Measurements from ENCODE around the gene AMMECR1.

Gene AMMECR1

DNA sequence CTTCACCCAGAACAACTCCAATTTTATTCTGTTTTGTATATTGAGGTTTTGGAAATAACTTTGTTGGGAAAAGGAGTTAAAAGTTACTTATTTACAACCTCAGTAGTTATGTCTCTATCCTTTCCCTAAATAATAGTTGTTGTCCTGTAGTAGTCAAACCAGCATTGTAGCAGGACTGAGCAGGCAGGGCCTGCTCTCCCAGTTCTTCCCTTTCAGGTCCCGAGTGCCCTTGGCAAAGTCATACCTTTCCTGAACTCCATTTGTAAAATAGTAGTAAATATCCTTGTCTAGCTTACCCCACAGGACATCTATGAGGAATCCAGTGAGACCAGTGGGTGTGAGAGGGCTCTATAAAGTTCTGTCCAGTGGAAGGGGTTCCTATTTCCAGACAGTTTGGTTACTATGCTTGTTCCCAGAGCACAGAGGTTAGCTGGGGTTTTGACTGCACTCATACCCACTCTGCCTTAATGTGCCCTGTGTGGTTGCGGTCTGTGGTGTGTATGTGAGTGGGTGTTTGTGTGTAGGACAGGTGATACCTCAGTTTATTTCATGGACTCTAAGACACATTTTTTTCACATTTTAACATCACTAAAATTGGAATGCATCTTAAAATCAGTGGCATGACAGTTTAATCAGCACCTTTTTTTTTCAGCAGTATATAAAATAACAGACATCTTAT is 136.3 kb downstream of the AMMECR1 start:
- no peaks in the 10 kb centered on the region for H3K9me3 ChIP-seq (ENCODE audit: severe bottlenecking)
- no peaks in the 10 kb centered on the region for H3K27me3 ChIP-seq (ENCODE audit: insufficient read depth, poor library complexity, severe bottlenecking)
- ATAC-seq (ENCODE audit: low read depth): no peak
- no peak overlapping the region for H3K4me3 ChIP-seq (ENCODE audit: severe bottlenecking)
- no peaks in the 10 kb centered on the region for H3K36me3 ChIP-seq (ENCODE audit: low read depth)
- TF ChIP-seq, protein P1, sequence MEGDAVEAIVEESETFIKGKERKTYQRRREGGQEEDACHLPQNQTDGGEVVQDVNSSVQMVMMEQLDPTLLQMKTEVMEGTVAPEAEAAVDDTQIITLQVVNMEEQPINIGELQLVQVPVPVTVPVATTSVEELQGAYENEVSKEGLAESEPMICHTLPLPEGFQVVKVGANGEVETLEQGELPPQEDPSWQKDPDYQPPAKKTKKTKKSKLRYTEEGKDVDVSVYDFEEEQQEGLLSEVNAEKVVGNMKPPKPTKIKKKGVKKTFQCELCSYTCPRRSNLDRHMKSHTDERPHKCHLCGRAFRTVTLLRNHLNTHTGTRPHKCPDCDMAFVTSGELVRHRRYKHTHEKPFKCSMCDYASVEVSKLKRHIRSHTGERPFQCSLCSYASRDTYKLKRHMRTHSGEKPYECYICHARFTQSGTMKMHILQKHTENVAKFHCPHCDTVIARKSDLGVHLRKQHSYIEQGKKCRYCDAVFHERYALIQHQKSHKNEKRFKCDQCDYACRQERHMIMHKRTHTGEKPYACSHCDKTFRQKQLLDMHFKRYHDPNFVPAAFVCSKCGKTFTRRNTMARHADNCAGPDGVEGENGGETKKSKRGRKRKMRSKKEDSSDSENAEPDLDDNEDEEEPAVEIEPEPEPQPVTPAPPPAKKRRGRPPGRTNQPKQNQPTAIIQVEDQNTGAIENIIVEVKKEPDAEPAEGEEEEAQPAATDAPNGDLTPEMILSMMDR (IDR thresholded peaks at IDR 0.05; ENCODE audit: poor library complexity, severe bottlenecking): no peak
- DNase-seq (ENCODE audit: low spot score): no peak
- H3K27ac ChIP-seq (ENCODE audit: poor library complexity, severe bottlenecking): peak overlapping the region; percentile 86
- peaks cover 21% of the 10 kb centered on the region for H3K4me1 ChIP-seq (ENCODE audit: insufficient read depth, poor library complexity, severe bottlenecking)

DNA sequence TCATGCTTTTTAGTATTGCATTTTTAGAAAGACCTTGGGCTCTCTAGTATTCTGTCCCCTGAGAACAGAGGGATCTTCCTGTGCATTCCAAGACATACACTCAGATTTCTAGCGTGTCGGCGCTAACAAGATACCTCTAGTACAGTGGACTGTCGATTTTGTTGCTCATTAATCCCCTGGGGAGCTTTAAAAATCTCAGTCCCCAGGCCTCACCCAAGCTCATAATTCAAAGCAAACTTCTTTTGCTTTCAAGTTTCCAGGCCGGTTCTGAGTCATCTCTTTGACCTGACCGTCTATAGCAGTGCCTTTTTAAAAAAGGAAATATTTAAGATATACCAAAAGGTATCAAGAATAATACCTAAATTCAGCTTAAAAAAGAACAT is 137.0 kb downstream of the AMMECR1 start:
- DNase-seq (ENCODE audit: low spot score) (no peak), ATAC-seq (ENCODE audit: low read depth) (peak; percentile 63)
- H3K4me1 ChIP-seq (ENCODE audit: insufficient read depth, poor library complexity, severe bottlenecking): peaks cover 21% of the 10 kb centered on the region
- TF ChIP-seq, protein P1 (IDR thresholded peaks at IDR 0.05; ENCODE audit: poor library complexity, severe bottlenecking): no peak
- no peaks in the 10 kb centered on the region for H3K36me3 ChIP-seq (ENCODE audit: low read depth)
- no peaks in the 10 kb centered on the region for H3K9me3 ChIP-seq (ENCODE audit: severe bottlenecking)
- no peak overlapping the region for H3K4me3 ChIP-seq (ENCODE audit: severe bottlenecking)
- peak overlapping the region; percentile 86 for H3K27ac ChIP-seq (ENCODE audit: poor library complexity, severe bottlenecking)
- no peaks in the 10 kb centered on the region for H3K27me3 ChIP-seq (ENCODE audit: insufficient read depth, poor library complexity, severe bottlenecking)

DNA sequence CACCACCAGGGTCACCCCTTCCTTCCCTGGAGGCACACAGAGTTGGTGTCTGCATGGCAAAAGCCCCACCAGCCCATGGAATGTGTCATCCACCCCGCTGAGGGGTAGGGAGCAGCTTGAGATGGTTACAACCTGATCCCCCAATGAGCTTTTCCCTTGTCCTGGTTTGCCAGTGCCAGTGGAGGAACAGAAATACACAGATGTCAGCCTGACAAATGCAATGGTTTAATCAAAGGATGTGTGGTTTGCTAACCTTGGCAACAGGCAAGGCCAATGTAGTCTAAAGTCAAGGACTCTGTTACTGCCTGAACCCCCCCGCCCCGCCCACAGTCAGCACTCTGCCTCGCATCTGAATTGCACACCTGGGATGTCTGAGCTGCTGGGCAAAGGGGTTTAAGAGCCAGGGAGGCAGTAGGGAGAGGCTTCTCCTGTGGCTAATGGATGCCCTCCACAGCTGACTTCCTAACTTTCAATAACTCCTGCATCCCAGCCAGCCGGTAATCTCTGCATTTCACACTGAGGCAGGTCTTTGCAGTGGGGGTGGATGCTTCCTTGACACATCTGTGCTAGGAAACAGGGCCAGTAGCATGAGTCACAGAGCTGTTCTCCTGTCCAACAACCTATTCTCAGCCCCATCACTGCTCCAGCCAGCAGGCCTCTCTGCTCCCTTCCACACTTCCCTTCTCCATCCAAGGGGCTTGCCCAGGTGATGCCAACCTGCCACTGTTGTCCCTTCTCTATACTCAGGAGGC is 137.5 kb downstream of the AMMECR1 start:
- Histone ChIP-seq H3K9me3 (ENCODE audit: severe bottlenecking) (no peaks in the 10 kb centered on the region), H3K36me3 (ENCODE audit: low read depth) (no peaks in the 10 kb centered on the region), H3K27me3 (ENCODE audit: insufficient read depth, poor library complexity, severe bottlenecking) (no peaks in the 10 kb centered on the region), H3K4me3 (ENCODE audit: severe bottlenecking) (no peak overlapping the region), H3K4me1 (ENCODE audit: insufficient read depth, poor library complexity, severe bottlenecking) (peaks cover 21% of the 10 kb centered on the region), H3K27ac (ENCODE audit: poor library complexity, severe bottlenecking) (peak overlapping the region; percentile 86)
- ATAC-seq (ENCODE audit: low read depth): peak; percentile 92
- peak; percentile 68 for DNase-seq (ENCODE audit: low spot score)
- TF ChIP-seq, protein P1 (IDR thresholded peaks at IDR 0.05; ENCODE audit: poor library complexity, severe bottlenecking): no peak

DNA sequence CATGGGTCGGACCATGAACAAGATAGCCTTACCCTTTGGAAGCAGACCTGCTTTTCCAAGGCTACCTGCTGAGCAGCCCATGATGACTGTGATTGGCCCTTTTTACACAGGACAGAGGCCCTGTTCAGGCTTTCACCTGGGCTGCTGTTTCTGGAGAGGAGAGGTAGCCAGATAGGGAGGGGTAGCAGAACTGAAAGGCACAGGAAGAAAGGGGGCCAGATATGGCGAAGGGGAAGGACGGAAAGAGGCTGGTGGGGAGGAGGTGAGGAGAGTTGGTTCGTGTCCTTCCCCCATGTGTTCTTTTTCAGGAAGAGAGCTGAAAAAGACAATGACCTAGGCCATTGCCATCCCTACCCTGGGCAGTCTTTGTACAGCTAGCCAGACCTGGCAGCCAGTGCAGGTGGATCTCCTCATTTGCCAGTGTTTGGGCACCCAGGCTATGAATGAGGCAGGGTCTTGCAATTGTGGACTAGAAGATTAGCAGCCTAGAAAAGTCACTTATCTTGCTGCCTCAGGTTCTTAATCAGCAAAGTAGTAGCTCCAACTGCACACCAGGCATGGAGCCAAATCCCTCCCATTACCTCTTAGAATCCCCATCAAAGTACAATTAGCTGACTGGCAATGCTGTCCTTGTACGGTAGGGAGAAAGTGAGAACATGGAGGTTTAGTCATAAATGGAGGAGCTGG is 139.6 kb downstream of the AMMECR1 start:
- TF ChIP-seq, protein P1 (IDR thresholded peaks at IDR 0.05; ENCODE audit: poor library complexity, severe bottlenecking): no peak
- Histone ChIP-seq H3K36me3 (ENCODE audit: low read depth) (no peaks in the 10 kb centered on the region), H3K4me1 (ENCODE audit: insufficient read depth, poor library complexity, severe bottlenecking) (peaks cover 32% of the 10 kb centered on the region), H3K27me3 (ENCODE audit: insufficient read depth, poor library complexity, severe bottlenecking) (no peaks in the 10 kb centered on the region), H3K4me3 (ENCODE audit: severe bottlenecking) (no peak overlapping the region), H3K9me3 (ENCODE audit: severe bottlenecking) (no peaks in the 10 kb centered on the region), H3K27ac (ENCODE audit: poor library complexity, severe bottlenecking) (peak overlapping the region; percentile 86)
- ATAC-seq (ENCODE audit: low read depth) (no peak), DNase-seq (ENCODE audit: low spot score) (no peak)

Data from RWPE2 (cell line).